Prostate gland (tissue), 2 donors: Measurements from ENCODE around the gene DBET.
"Not testable (repeated sequence)": the region's sequence is repeated elsewhere in the genome, so short reads cannot be mapped to it uniquely, and the experiment has no call there.

ENCODE experiments used
- CTCF ChIP-seq, 4 experiments: fragments of 200-600 bp in 2 of 4; fragments of 450-650 bp in 2 of 4; sonication (generic) in 2 of 4; IDR thresholded peaks; 1 replicate in 3 of 4; 2 replicates in 1 of 4; pipeline ENCODE4 v1.5.1; 2016 to 2019; ENCODE audit warnings: antibody characterized with exemption in 4 of 4, mild to moderate bottlenecking in 2 of 4, moderate library complexity in 2 of 4
- POLR2A ChIP-seq: fragments of 450-650 bp; IDR thresholded peaks from one replicate; pipeline ENCODE4 v1.6.1; 2016; ENCODE audit warnings: antibody characterized with exemption, mild to moderate bottlenecking
- POLR2AphosphoS5 ChIP-seq: sonication (generic); formaldehyde crosslinking; IDR thresholded peaks from one replicate; pipeline ENCODE4 v1.6.1; 2017; ENCODE audit warnings: antibody characterized with exemption

DNA sequence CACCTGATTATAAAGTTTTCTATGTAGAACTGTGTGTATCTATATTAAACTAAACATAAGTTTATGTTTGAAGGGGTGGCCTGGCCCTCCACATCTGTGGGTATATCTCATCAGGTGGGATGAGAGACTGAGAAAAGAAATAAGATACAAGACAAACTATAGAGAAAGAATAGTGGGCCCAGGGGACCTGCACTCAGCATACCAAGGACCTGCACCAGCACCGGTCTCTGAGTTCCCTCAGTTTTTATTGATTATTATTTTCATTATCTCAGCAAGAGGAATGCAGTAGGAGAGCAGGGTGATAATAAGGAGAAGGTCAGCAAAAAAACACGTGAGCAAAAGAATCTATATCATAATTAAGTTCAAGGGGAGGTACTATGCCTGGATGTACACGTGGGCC, 41.9 kb downstream of the DBET start:
- not testable (repeated sequence) for TF ChIP-seq CTCF (IDR thresholded peaks at IDR 0.05); POLR2A; POLR2AphosphoS5
